H1 (cell line): ENCODE data around the gene PRKCSH.
"Not testable (repeated sequence)": the region's sequence is repeated elsewhere in the genome, so short reads cannot be mapped to it uniquely, and the experiment has no call there.

Source experiments
- CREB1 ChIP-seq: IDR thresholded peaks from 2 replicates; pipeline ENCODE4 v1.6.1; 2012; ENCODE audit warnings: inconsistent platforms
- EZH2 ChIP-seq: fragments of 200-600 bp; sonication (generic); IDR thresholded peaks from 2 replicates; pipeline ENCODE4 v1.7.1; 2012; ENCODE audit warnings: low read depth, mild to moderate bottlenecking, moderate library complexity, low read length, inconsistent platforms; ENCODE audit not compliant: severe bottlenecking
- GABPA ChIP-seq: IDR thresholded peaks from 2 replicates; pipeline ENCODE4 v1.6.1; 2011; ENCODE audit warnings: mild to moderate bottlenecking, low read length, moderate library complexity, borderline replicate concordance; ENCODE audit not compliant: insufficient read depth
- JUND ChIP-seq: IDR thresholded peaks from 2 replicates; pipeline ENCODE4 v1.6.1; 2011; ENCODE audit warnings: mild to moderate bottlenecking, improper control_type of control experiment, low read length
- KDM1A ChIP-seq: fragments of 200-600, 300-600 bp; sonication (generic); IDR thresholded peaks from 2 replicates; pipeline ENCODE4 v1.7.1; 2016; ENCODE audit warnings: mild to moderate bottlenecking, low read length, borderline replicate concordance
- KDM5A ChIP-seq: fragments of 200-600 bp; IDR thresholded peaks from 2 replicates; pipeline ENCODE4 v1.7.1; 2012; ENCODE audit warnings: mild to moderate bottlenecking, low read length, inconsistent platforms, mixed read lengths
- NANOG ChIP-seq: IDR thresholded peaks from 2 replicates; pipeline ENCODE4 v1.6.1; 2011; ENCODE audit warnings: low read length, low read depth, mild to moderate bottlenecking, inconsistent platforms; ENCODE audit not compliant: insufficient read depth, poor library complexity, severe bottlenecking
- RNF2 ChIP-seq: fragments of 200-900, 300-1000 bp; sonication (generic); IDR thresholded peaks from 2 replicates; pipeline ENCODE4 v1.7.1; 2016; ENCODE audit warnings: borderline replicate concordance, low read depth, mild to moderate bottlenecking, antibody characterized with exemption, low read length; ENCODE audit not compliant: poor library complexity, severe bottlenecking; ENCODE audit errors: missing control alignments
- SIRT6 ChIP-seq: IDR thresholded peaks from one replicate; pipeline ENCODE4 v1.7.1; 2012; ENCODE audit warnings: low read length, inconsistent platforms
- SP1 ChIP-seq: IDR thresholded peaks from 2 replicates; pipeline ENCODE4 v1.6.1; 2011; ENCODE audit warnings: low read depth, low read length
- SP2 ChIP-seq: IDR thresholded peaks from 2 replicates; pipeline ENCODE4 v1.6.1; 2012; ENCODE audit warnings: mild to moderate bottlenecking, low read length, inconsistent platforms
- TEAD4 ChIP-seq: IDR thresholded peaks from 2 replicates; pipeline ENCODE4 v1.6.1; 2012; ENCODE audit warnings: low read depth, low read length, inconsistent platforms, mixed read lengths
- TF ChIP-seq, protein P1 (sequence below), 3 experiments: IDR thresholded peaks; 1 replicate in 2 of 3; 2 replicates in 1 of 3; pipeline versions ENCODE4 v1.5.1 to v1.6.1; 2011; ENCODE audit warnings: low read length in 3 of 3, mild to moderate bottlenecking in 3 of 3, inconsistent platforms in 2 of 3, low read depth in 1 of 3, moderate library complexity in 1 of 3; ENCODE audit not compliant: insufficient read depth in 1 of 3; ENCODE audit errors: control extremely low read depth in 1 of 3
- TF ChIP-seq, protein P2 (sequence below): IDR thresholded peaks from 2 replicates; pipeline ENCODE4 v1.6.1; 2012; ENCODE audit warnings: inconsistent platforms

DNA sequence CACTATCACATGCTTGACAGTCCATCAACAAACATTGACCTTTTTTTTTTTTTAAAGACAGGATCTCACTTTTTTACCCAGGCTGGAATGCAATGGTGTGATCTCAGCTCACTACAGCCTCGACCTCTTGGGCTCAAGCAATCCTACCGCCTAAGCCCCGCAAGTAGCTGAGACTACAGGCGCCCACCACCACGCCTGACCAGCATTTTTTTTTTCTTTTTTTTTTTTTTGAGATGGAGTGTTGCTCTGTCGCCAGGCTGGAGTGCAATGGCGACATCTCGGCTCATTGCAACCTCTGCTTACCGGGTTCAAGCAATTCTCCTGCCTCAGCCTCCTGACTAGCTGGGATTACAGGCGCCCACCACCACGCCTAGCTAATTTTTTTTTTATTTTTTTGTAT lies 23.5 kb downstream of the PRKCSH start:
- not testable (repeated sequence) for TF ChIP-seq KDM1A, EZH2, JUND, CREB1, KDM5A, RNF2, NANOG, GABPA, SIRT6, SP2, TEAD4, SP1
- TF ChIP-seq, protein P1, sequence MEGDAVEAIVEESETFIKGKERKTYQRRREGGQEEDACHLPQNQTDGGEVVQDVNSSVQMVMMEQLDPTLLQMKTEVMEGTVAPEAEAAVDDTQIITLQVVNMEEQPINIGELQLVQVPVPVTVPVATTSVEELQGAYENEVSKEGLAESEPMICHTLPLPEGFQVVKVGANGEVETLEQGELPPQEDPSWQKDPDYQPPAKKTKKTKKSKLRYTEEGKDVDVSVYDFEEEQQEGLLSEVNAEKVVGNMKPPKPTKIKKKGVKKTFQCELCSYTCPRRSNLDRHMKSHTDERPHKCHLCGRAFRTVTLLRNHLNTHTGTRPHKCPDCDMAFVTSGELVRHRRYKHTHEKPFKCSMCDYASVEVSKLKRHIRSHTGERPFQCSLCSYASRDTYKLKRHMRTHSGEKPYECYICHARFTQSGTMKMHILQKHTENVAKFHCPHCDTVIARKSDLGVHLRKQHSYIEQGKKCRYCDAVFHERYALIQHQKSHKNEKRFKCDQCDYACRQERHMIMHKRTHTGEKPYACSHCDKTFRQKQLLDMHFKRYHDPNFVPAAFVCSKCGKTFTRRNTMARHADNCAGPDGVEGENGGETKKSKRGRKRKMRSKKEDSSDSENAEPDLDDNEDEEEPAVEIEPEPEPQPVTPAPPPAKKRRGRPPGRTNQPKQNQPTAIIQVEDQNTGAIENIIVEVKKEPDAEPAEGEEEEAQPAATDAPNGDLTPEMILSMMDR (IDR thresholded peaks at IDR 0.05; ENCODE audit: control extremely low read depth in 1 of 3, insufficient read depth in 1 of 3, low read depth in 1 of 3, low read length in 3 of 3): not testable (repeated sequence)
- TF ChIP-seq, protein P2, sequence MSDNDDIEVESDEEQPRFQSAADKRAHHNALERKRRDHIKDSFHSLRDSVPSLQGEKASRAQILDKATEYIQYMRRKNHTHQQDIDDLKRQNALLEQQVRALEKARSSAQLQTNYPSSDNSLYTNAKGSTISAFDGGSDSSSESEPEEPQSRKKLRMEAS: not testable (repeated sequence)
